Measurements from ENCODE around the gene LOC128125822.
A peak's percentile ranks its signal among the peaks of the same experiment; 100 is the strongest.

Gene LOC128125822

GRCh38 chr6:63553900-63554299 lies 18.4 kb upstream of the LOC128125822 start:
- Mint-ChIP-seq H3K9me3 (ENCODE audit: low read depth) (peaks cover 2% of the 10 kb centered on the region), H3K36me3 (ENCODE audit: low read depth) (no peaks in the 10 kb centered on the region), H3K27ac (ENCODE audit: unreplicated experiment) (no peak overlapping the region), H3K27me3 (ENCODE audit: low read depth) (no peaks in the 10 kb centered on the region), H3K4me1 (ENCODE audit: low read depth) (no peaks in the 10 kb centered on the region), H3K4me3 (ENCODE audit: unreplicated experiment) (no peak overlapping the region)
- no peak for DNase-seq (ENCODE audit: low spot score)
- no peak for TF ChIP-seq CTCF (IDR thresholded peaks at IDR 0.05)

DNA sequence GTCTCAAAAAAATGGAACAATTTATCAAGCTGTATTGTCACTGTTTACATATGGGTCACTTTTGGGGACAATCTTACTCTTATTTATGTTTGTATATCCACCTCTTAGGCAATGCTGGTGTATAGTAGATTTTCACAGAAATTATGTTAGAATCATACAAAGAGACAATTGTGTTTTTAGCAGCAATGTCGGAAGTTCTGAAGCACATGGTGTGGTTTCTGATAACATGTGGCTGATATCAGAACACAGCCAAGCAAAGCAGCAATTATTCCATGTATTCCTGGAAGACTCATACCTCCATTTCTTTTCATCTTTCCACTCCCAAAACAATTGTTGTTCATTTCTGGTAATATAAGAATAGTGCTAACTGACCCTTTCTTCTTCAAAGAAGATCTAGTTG lies 17.5 kb upstream of the LOC128125822 start:
- no peaks in the 10 kb centered on the region for H3K4me1 Mint-ChIP-seq (ENCODE audit: low read depth)
- no peak for DNase-seq (ENCODE audit: low spot score)
- no peaks in the 10 kb centered on the region for H3K27me3 Mint-ChIP-seq (ENCODE audit: low read depth)
- TF ChIP-seq CTCF (IDR thresholded peaks at IDR 0.05), result no peak
- peaks cover 2% of the 10 kb centered on the region for H3K9me3 Mint-ChIP-seq (ENCODE audit: low read depth)
- no peaks in the 10 kb centered on the region for H3K36me3 Mint-ChIP-seq (ENCODE audit: low read depth)
- H3K27ac Mint-ChIP-seq (ENCODE audit: unreplicated experiment), result no peak overlapping the region
- no peak overlapping the region for H3K4me3 Mint-ChIP-seq (ENCODE audit: unreplicated experiment)

DNA sequence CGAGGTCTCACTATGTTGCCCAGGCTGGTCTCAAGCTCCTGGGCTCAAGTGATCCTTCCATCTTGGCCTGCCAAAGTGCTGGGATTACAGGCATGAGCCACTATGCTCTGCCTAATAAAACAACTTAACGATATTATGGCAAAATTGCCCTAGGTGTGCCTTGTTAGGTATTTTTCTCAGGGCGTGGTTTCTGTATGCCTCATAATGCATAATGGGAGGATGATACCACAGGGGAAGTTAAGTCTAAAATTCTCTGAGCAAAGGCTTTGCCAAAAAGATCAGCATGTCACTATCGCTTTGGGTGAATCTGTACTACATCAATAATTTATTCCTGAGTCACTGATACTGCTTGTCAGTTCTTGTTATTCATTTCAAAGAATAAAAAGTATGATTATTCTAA lies 15.9 kb upstream of the LOC128125822 start:
- Mint-ChIP-seq H3K4me1 (ENCODE audit: low read depth) (peaks cover 10% of the 10 kb centered on the region), H3K4me3 (ENCODE audit: unreplicated experiment) (no peak overlapping the region), H3K27me3 (ENCODE audit: low read depth) (no peaks in the 10 kb centered on the region), H3K36me3 (ENCODE audit: low read depth) (no peaks in the 10 kb centered on the region), H3K27ac (ENCODE audit: unreplicated experiment) (no peak overlapping the region), H3K9me3 (ENCODE audit: low read depth) (peaks cover 2% of the 10 kb centered on the region)
- DNase-seq (ENCODE audit: low spot score), result no peak
- no peak for TF ChIP-seq CTCF (IDR thresholded peaks at IDR 0.05)

DNA sequence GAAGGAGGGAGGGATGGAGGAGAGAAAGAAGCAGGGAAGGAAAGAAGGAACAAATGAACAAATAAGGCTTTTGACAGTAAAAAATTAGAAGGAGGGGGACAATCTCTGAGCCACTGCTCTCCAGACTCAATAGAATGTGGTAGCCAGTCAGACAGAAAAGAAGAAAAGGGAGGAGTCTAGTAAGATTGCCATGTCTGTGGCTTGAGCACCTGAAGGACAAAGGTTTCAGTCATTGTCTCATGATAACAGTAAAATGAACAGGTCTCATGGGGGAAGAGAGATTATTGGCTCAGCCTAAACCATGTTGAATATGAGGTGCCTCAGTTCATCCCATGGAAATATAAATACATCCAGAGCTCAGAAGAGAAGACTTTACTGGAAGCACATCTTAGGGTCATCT lies 14.0 kb upstream of the LOC128125822 start:
- DNase-seq (ENCODE audit: low spot score), result no peak
- Mint-ChIP-seq H3K4me1 (ENCODE audit: low read depth) (peaks cover 16% of the 10 kb centered on the region), H3K9me3 (ENCODE audit: low read depth) (no peaks in the 10 kb centered on the region), H3K27ac (ENCODE audit: unreplicated experiment) (no peak overlapping the region), H3K27me3 (ENCODE audit: low read depth) (no peaks in the 10 kb centered on the region), H3K4me3 (ENCODE audit: unreplicated experiment) (no peak overlapping the region), H3K36me3 (ENCODE audit: low read depth) (no peaks in the 10 kb centered on the region)
- TF ChIP-seq CTCF (IDR thresholded peaks at IDR 0.05), result no peak

- Mint-ChIP-seq H3K27ac (ENCODE audit: unreplicated experiment) (peak overlapping the region; percentile 77), H3K4me3 (ENCODE audit: unreplicated experiment) (no peak overlapping the region), H3K4me1 (ENCODE audit: low read depth) (peaks cover 36% of the 10 kb centered on the region), H3K36me3 (ENCODE audit: low read depth) (no peaks in the 10 kb centered on the region), H3K27me3 (ENCODE audit: low read depth) (no peaks in the 10 kb centered on the region), H3K9me3 (ENCODE audit: low read depth) (no peaks in the 10 kb centered on the region)
- TF ChIP-seq CTCF (IDR thresholded peaks at IDR 0.05), result no peak
- no peak for DNase-seq (ENCODE audit: low spot score)
Measured at GRCh38 chr6:63560801-63561287, 11.4 kb upstream of the LOC128125822 start.

Measured in chondrocyte (in vitro differentiated cells).